Osteoblast (primary cell): ENCODE measurements around the gene MPG. TPM values are rescaled to one million over a fixed set of nuclear protein-coding genes. Genes with fewer than 3 reads are reported as not detected.

ENCODE experiments used
- DNase-seq: peaks from one replicate; pipeline ENCODE4 v3.0.0; 2011; ENCODE audit warnings: low spot score, mixed read lengths; ENCODE audit not compliant: insufficient read length; ENCODE audit errors: missing footprints
- H2AFZ ChIP-seq: 2 replicates; pipeline ENCODE4 v1.6.0; 2011; ENCODE audit warnings: mild to moderate bottlenecking, low read length
- H3K27ac ChIP-seq: 2 replicates; pipeline ENCODE4 v1.5.1; 2011; ENCODE audit warnings: mild to moderate bottlenecking, low read depth, low read length, moderate library complexity
- H3K27me3 ChIP-seq: 2 replicates; pipeline ENCODE4 v1.6.0; 2012; ENCODE audit warnings: mild to moderate bottlenecking, control low read depth, inconsistent platforms, low read length, moderate library complexity; ENCODE audit not compliant: insufficient read depth
- H3K36me3 ChIP-seq: 2 replicates; pipeline ENCODE4 v1.5.1; 2011; ENCODE audit warnings: mild to moderate bottlenecking, low read length, control low read depth, moderate library complexity; ENCODE audit not compliant: insufficient read depth
- H3K4me1 ChIP-seq: 2 replicates; pipeline ENCODE4 v1.5.1; 2011; ENCODE audit warnings: mild to moderate bottlenecking, low read length, control low read depth, moderate library complexity; ENCODE audit not compliant: insufficient read depth
- H3K4me2 ChIP-seq: 2 replicates; pipeline ENCODE4 v1.6.0; 2011; ENCODE audit warnings: mild to moderate bottlenecking, low read length; ENCODE audit not compliant: insufficient read depth
- H3K4me3 ChIP-seq: fragments of 200-600 bp; sonication (generic); 3 replicates; pipeline ENCODE4 v1.5.1; 2012; ENCODE audit warnings: mild to moderate bottlenecking, low read length, inconsistent platforms; ENCODE audit not compliant: insufficient read depth
- H3K79me2 ChIP-seq: 2 replicates; pipeline ENCODE4 v1.6.0; 2012; ENCODE audit warnings: mild to moderate bottlenecking, low read length, control low read depth, inconsistent platforms; ENCODE audit not compliant: insufficient read depth
- H3K9me3 ChIP-seq: 2 replicates; pipeline ENCODE4 v1.5.1; 2011; ENCODE audit warnings: low read depth, low read length, control low read depth
- H4K20me1 ChIP-seq: 2 replicates; pipeline ENCODE4 v1.6.0; 2012; ENCODE audit warnings: mild to moderate bottlenecking, low read length, control low read depth; ENCODE audit not compliant: insufficient read depth
- total RNA-seq: library from RNA; depleted of rRNA; stranded (reverse); fragments of >200 nt; gene quantifications from 2 replicates; pipeline ENCODE4 v1.2.3, GENCODE V29; 2012
- TF ChIP-seq, protein P1 (sequence below): IDR thresholded peaks from 2 replicates; pipeline ENCODE4 v1.5.1; 2011; ENCODE audit warnings: mild to moderate bottlenecking, low read depth, low read length, moderate library complexity; ENCODE audit errors: extremely low read depth

Gene MPG
- total RNA-seq, 1 donor, result 180 TPM

DNA sequence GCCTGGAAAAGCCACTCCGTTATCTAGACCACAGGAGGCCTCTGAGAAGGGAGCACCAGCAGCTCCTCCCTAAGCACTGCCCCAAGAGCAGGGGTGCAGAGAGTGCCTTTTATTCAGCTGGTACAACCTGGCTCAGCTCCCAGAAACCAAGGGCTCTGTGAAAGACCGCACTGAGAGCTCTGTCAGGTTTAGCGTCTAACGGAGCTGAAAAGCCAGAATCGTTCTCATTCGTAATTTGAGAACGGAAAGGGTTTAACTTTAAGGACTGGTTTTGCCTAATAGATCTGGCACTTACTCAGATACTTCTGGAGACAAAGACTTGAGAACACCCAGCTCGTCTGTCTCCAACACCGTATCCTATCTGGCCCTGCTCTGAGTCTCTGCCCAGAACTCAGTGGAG, 13.5 kb downstream of the MPG start:
- peak; percentile 66 for DNase-seq
- Histone ChIP-seq H3K4me3 (no peak overlapping the region), H4K20me1 (peaks cover 18% of the 10 kb centered on the region), H2AFZ (no peak overlapping the region), H3K36me3 (peaks cover 46% of the 10 kb centered on the region), H3K4me1 (no peaks in the 10 kb centered on the region), H3K79me2 (peaks cover 11% of the 10 kb centered on the region), H3K27me3 (no peaks in the 10 kb centered on the region), H3K9me3 (no peaks in the 10 kb centered on the region), H3K4me2 (no peak overlapping the region), H3K27ac (no peak overlapping the region)
- TF ChIP-seq, protein P1, sequence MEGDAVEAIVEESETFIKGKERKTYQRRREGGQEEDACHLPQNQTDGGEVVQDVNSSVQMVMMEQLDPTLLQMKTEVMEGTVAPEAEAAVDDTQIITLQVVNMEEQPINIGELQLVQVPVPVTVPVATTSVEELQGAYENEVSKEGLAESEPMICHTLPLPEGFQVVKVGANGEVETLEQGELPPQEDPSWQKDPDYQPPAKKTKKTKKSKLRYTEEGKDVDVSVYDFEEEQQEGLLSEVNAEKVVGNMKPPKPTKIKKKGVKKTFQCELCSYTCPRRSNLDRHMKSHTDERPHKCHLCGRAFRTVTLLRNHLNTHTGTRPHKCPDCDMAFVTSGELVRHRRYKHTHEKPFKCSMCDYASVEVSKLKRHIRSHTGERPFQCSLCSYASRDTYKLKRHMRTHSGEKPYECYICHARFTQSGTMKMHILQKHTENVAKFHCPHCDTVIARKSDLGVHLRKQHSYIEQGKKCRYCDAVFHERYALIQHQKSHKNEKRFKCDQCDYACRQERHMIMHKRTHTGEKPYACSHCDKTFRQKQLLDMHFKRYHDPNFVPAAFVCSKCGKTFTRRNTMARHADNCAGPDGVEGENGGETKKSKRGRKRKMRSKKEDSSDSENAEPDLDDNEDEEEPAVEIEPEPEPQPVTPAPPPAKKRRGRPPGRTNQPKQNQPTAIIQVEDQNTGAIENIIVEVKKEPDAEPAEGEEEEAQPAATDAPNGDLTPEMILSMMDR, result no peak

DNA sequence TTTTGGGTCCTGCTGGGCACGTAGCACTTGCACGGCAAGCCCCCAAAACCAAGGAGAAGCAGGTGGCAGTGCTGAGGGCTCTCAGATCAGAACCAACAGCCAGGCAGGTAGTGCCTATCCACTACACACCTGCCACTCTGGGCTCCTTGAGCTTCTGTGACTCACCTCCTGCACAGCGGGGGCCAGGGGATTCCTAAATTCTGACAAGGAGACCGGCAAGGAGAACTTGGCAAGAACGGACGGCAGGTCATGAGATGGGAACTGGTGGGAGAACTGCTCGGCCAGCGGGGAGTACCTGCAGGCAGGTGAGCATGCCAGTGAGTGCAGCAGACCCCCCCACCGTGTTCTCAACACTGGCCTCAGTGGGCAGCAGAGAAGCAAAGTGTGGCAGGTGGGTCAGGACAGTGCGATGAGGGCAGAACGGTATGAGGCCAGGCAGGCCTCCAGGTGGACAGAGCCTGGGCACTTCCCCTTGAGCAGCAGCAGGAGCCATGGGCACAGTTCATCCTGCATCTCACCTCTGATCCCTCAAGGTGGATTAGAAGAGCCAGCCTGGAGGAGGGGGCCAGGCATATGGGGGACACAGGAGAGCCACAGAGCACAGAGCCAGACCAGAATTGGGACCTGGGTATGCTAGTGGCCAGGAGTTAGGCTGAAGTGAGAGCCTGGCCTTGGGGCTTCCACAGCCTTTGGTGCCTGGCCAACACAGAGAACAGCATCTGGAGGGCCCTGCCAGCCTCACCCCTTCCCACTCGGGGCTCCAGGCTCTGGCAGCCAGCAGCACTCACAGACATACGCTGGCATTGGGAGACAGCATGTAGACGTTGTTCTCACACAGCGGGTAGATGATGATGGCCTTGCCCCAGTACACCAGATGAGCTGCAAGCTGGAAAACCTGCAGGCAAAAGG, 14.7 kb downstream of the MPG start:
- H4K20me1 ChIP-seq, result peaks cover 23% of the 10 kb centered on the region
- no peak overlapping the region for H3K4me2 ChIP-seq
- TF ChIP-seq, protein P1, result no peak
- DNase-seq, result peak; percentile 36
- H3K36me3 ChIP-seq, result peaks cover 38% of the 10 kb centered on the region
- peaks cover 4% of the 10 kb centered on the region for H3K79me2 ChIP-seq
- H3K4me3 ChIP-seq, result no peak overlapping the region
- H3K4me1 ChIP-seq, result no peaks in the 10 kb centered on the region
- H3K27me3 ChIP-seq, result no peaks in the 10 kb centered on the region
- no peaks in the 10 kb centered on the region for H3K9me3 ChIP-seq
- H2AFZ ChIP-seq, result no peak overlapping the region
- no peak overlapping the region for H3K27ac ChIP-seq

DNA sequence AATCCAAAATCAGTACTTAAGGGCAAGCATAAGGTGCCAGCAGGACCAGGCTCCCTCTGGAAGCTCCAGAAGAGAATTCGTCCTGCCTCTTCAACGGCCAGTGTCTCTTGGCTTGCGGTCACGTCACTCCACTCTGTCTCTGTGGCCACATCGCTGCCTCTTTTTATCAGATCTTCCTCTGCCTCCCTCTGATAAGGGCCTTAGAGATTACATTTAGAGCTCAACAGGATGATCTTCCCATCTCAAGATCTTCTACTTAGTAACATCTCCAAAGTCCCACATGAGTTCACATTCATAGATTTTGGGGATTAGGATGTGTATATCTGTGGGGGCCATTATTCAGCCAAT, 16.9 kb downstream of the MPG start:
- Histone ChIP-seq H3K27me3 (no peaks in the 10 kb centered on the region), H3K36me3 (peaks cover 26% of the 10 kb centered on the region), H3K4me2 (no peak overlapping the region), H3K4me3 (no peak overlapping the region), H3K4me1 (no peaks in the 10 kb centered on the region), H4K20me1 (peaks cover 31% of the 10 kb centered on the region), H3K79me2 (no peaks in the 10 kb centered on the region), H3K9me3 (no peaks in the 10 kb centered on the region), H2AFZ (no peak overlapping the region), H3K27ac (no peak overlapping the region)
- DNase-seq, result no peak
- TF ChIP-seq, protein P1, result no peak

DNA sequence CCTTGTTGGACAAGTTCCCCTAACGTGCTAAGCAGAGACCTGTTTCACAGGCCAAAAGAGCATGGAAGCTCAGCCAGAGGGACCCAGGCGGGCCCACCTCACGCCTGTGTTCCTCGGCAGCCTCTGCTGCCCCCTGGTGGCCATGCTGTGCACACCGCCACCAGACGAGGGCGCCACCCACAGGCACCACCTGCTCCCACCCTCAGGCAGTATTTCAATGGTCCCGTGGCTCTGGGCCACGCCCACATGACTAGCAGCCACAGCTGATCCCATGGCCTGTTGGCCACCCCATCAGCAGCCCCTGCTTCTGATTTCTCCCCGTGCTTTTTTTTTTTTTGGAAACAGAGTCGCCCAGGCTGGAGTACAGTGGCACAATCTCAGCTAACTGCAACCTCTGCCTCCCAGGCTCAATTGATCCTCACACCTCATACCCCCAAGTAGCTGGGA, 18.9 kb downstream of the MPG start:
- no peak overlapping the region for H3K4me2 ChIP-seq
- peaks cover 5% of the 10 kb centered on the region for H3K4me1 ChIP-seq
- peaks cover 28% of the 10 kb centered on the region for H3K36me3 ChIP-seq
- H2AFZ ChIP-seq, result no peak overlapping the region
- TF ChIP-seq, protein P1, result peak; percentile 99
- H3K27ac ChIP-seq, result no peak overlapping the region
- no peaks in the 10 kb centered on the region for H3K79me2 ChIP-seq
- peak; percentile 99 for DNase-seq
- no peaks in the 10 kb centered on the region for H3K9me3 ChIP-seq
- H3K4me3 ChIP-seq, result no peak overlapping the region
- no peaks in the 10 kb centered on the region for H3K27me3 ChIP-seq
- H4K20me1 ChIP-seq, result peaks cover 35% of the 10 kb centered on the region
